Keratinocyte (primary cell): ENCODE data around the gene CREB3.

Experiments
- CTCF ChIP-seq, 3 experiments: IDR thresholded peaks in 1 of 3; conservative IDR thresholded peaks in 1 of 3; optimal IDR thresholded peaks in 1 of 3; 2 replicates in 2 of 3; 3 replicates in 1 of 3; pipeline versions ENCODE3 to v1.5.1; 2011; ENCODE audit warnings: low read length in 3 of 3, mild to moderate bottlenecking in 3 of 3, moderate library complexity in 2 of 3, control low read depth in 1 of 3, inconsistent platforms in 1 of 3; ENCODE audit not compliant: insufficient read depth in 2 of 3; ENCODE audit errors: extremely low read depth in 1 of 3
- EZH2 ChIP-seq: IDR thresholded peaks from one replicate; pipeline ENCODE4 v1.6.1; 2012; ENCODE audit warnings: inconsistent platforms, mild to moderate bottlenecking, low read length, moderate library complexity

GRCh38 chr9:35702696-35703095, 29.8 kb upstream of the CREB3 start:
- no peak for TF ChIP-seq CTCF (optimal IDR thresholded peaks at IDR 0.05 in 1 of 3, IDR thresholded peaks at IDR 0.05 in 1 of 3, conservative IDR thresholded peaks at IDR 0.05 in 1 of 3; ENCODE audit: extremely low read depth in 1 of 3, insufficient read depth in 2 of 3, low read length in 3 of 3)
- no peak for TF ChIP-seq EZH2
